ENCODE data around the gene DUSP5.
A peak's percentile ranks its signal among the peaks of the same experiment; 100 is the strongest.

DNA sequence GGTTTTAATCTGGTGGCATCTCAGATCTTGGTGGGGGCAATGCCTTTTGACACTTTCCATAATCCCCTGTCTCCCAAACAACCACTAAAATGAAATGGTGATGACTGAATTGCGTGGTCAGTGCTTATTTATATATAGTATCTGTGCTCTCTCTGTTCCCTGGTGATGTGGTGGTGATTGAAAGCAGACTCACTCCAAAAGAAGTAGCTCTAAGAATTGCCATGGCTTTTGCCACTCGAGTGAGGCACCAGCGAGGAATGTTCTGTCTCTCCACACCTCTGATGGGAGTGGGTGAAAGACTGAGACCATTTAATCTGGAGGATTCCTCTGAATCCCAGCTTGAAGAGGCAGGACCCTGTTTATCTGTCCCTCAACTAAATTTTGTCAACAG is 2.8 kb downstream of the DUSP5 start:
- TF ChIP-seq, protein P1, sequence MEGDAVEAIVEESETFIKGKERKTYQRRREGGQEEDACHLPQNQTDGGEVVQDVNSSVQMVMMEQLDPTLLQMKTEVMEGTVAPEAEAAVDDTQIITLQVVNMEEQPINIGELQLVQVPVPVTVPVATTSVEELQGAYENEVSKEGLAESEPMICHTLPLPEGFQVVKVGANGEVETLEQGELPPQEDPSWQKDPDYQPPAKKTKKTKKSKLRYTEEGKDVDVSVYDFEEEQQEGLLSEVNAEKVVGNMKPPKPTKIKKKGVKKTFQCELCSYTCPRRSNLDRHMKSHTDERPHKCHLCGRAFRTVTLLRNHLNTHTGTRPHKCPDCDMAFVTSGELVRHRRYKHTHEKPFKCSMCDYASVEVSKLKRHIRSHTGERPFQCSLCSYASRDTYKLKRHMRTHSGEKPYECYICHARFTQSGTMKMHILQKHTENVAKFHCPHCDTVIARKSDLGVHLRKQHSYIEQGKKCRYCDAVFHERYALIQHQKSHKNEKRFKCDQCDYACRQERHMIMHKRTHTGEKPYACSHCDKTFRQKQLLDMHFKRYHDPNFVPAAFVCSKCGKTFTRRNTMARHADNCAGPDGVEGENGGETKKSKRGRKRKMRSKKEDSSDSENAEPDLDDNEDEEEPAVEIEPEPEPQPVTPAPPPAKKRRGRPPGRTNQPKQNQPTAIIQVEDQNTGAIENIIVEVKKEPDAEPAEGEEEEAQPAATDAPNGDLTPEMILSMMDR (IDR thresholded peaks at IDR 0.05): no peak
- no peak for TF ChIP-seq POLR2A (IDR thresholded peaks at IDR 0.05)
- TF ChIP-seq EP300 (IDR thresholded peaks at IDR 0.05): no peak
- TF ChIP-seq POLR2AphosphoS5 (IDR thresholded peaks at IDR 0.05): peak in 2 of 3 donors; percentile 25 to 47

Measured in stomach (tissue), 4 donors.